ENCODE measurements around the gene C19orf81. TPM values are rescaled to one million over a fixed set of nuclear protein-coding genes. Genes with fewer than 3 reads are reported as not detected.

The C19orf81 gene
- total and polyA plus RNA-seq, 2 of the 4 experiments (the other 2 are of a cell fraction), result 0.31 TPM; not detected in 1

GRCh38 chr19:50666346-50667176 lies 17.3 kb downstream of the C19orf81 start:
- peaks cover 2% of the 10 kb centered on the region for H3K4me1 ChIP-seq (ENCODE audit: control insufficient read depth, insufficient read depth, low read length)
- no peak for DNase-seq
- H2BK20ac ChIP-seq (ENCODE audit: low read depth, low read length), result no peak overlapping the region
- H4K5ac ChIP-seq (ENCODE audit: low read depth, low read length), result no peak overlapping the region
- H2BK15ac ChIP-seq (ENCODE audit: low read depth, low read length), result no peak overlapping the region
- intact Hi-C loops (cut with micrococcal nuclease) (no loop called here), dilution Hi-C loops (cut with HindIII; ENCODE audit: low sequenced_read_pairs, unreplicated experiment) (no loop called here), in situ Hi-C loops (cut with MboI; ENCODE audit: low sequenced_read_pairs) (no loop called here)
- no peak overlapping the region for H3K14ac ChIP-seq (replicated peaks; ENCODE audit: low read depth, low read length)
- H4K8ac ChIP-seq (ENCODE audit: low read depth in 2 of 2, low read length in 2 of 2), result no peak overlapping the region
- TF ChIP-seq CEBPB (IDR thresholded peaks at IDR 0.05; ENCODE audit: low read depth, low read length), result no peak
- no peak for TF ChIP-seq MAZ (IDR thresholded peaks at IDR 0.05; ENCODE audit: borderline replicate concordance, low read depth, low read length)
- TF ChIP-seq CHD1 (IDR thresholded peaks at IDR 0.05; ENCODE audit: low read depth, low read length), result no peak
- TF ChIP-seq POLR2A (IDR thresholded peaks at IDR 0.05; ENCODE audit: low read depth, low read length), result no peak
- TF ChIP-seq MXI1 (IDR thresholded peaks at IDR 0.05; ENCODE audit: borderline replicate concordance, low read depth, low read length), result no peak
- TF ChIP-seq CTCF (conservative IDR thresholded peaks at IDR 0.05; ENCODE audit: low read depth, low read length), result no peak
- no peak for TF ChIP-seq ELK1 (IDR thresholded peaks at IDR 0.05; ENCODE audit: borderline replicate concordance, low read depth, low read length)
- TF ChIP-seq RAD21 (IDR thresholded peaks at IDR 0.05; ENCODE audit: low read length), result no peak
- TF ChIP-seq FOS (IDR thresholded peaks at IDR 0.05; ENCODE audit: low read depth, low read length), result no peak
- peaks cover 4% of the 10 kb centered on the region for H3K9me3 ChIP-seq (ENCODE audit: control insufficient read depth, insufficient read depth, low read length)
- no peak overlapping the region for H2AK5ac ChIP-seq (ENCODE audit: low read depth, low read length)
- ATAC-seq (ENCODE audit: low read depth), result no peak
- no peak overlapping the region for H3K56ac ChIP-seq (ENCODE audit: extremely low read depth, insufficient read depth, low read length)
- no peak overlapping the region for H4K91ac ChIP-seq (ENCODE audit: insufficient read depth, low read depth, low read length)
- H3K18ac ChIP-seq (ENCODE audit: low read depth, low read length), result no peak overlapping the region
- no peak overlapping the region for H3K27ac ChIP-seq (ENCODE audit: insufficient read depth, low read length)
- no peak overlapping the region for H3K9ac ChIP-seq (ENCODE audit: low read depth, low read length)
- no peaks in the 10 kb centered on the region for H3K9me1 ChIP-seq (ENCODE audit: insufficient read depth, low read length)
- H2BK5ac ChIP-seq (ENCODE audit: low read depth, low read length, poor library complexity, severe bottlenecking), result no peak overlapping the region
- H2AK9ac ChIP-seq (replicated peaks; ENCODE audit: low read depth, low read length, poor library complexity), result no peak overlapping the region
- 11% methylated on average over 5 of the region's 47 CpGs; no CpG with 5 or more reads in 1 of the 2 experiments for WGBS, 2 experiments (ENCODE audit: extremely low coverage in 2 of 2, insufficient read length in 1 of 2)
- no peaks in the 10 kb centered on the region for H3K36me3 ChIP-seq (ENCODE audit: control insufficient read depth, insufficient read depth, low read length)
- H3K27me3 ChIP-seq (ENCODE audit: control insufficient read depth, insufficient read depth, low read length), result peaks cover 52% of the 10 kb centered on the region
- H3K4ac ChIP-seq (ENCODE audit: low read depth, low read length), result no peak overlapping the region
- 0 out of 2 replicates have a peak, but pooled peaks cover 3% of the 10 kb centered on the region for H4K20me1 ChIP-seq (ENCODE audit: insufficient read depth, low read length)
- no peak overlapping the region for H2BK120ac ChIP-seq (ENCODE audit: low read depth, low read length)
- H3K79me1 ChIP-seq (ENCODE audit: low read depth in 1 of 2, low read length in 2 of 2), result no peaks in the 10 kb centered on the region
- BruUV-seq (replicated peaks), result no TSS peak
- no peak overlapping the region for H3K23ac ChIP-seq (ENCODE audit: low read depth, low read length)
- H3K4me3 ChIP-seq (ENCODE audit: insufficient read depth, low read depth, low read length), result no peak overlapping the region
- ChIA-PET POLR2A (ENCODE audit: unreplicated experiment) (no interaction called here), CTCF (no interaction called here)
- H3K4me2 ChIP-seq (ENCODE audit: low read depth, low read length), result no peak overlapping the region
- no peak overlapping the region for H2AFZ ChIP-seq (replicated peaks; ENCODE audit: low read length, poor library complexity)
